ENCODE data around the gene ROR1.

The ROR1 gene

DNA sequence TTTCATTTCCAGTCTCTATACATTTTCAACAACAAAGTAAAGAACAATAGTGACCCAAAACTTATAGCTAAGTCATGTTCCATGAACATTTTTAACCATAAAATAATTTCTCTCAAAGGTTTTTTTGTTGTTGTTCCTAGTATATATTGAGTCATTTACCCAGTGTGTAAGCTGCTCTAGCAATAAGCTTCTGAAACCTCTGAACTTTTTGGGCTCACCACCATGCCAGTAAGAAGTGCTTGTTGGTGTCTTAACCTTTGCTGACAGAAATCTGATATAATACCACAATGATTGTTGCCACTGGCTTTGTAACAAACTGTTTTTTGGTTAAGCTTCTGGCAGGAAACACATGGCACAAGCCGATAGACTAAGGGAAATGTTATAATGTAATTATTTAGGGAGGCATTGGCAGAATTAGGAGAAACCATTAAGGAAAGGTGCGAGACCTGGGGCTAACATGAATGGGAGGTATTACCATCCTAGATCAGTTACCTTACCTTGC is 377.0 kb downstream of the ROR1 start:
- DNase-seq = no peak
- intact Hi-C loops (cut with DNase I) = no loop called here

DNA sequence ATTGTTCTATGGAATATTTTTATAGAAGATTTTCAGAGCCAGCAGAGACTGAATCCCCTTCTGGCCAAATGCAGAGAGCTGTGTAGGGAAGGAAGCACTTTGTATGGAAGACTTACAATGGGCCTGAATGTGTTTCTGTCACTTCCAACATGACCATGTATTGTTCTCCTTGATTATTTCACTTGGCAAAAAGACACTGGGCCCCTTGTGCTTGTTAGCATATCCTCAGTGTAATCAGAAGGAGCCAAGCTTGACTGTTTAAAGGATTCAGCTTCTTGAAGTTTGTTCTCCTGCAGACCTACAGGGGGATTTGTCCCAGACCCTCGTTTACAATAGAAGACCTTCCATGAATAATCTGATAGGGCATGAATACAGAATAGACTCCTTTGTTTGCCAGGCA is 381.5 kb downstream of the ROR1 start:
- intact Hi-C loops (cut with DNase I) = no loop called here
- DNase-seq = peak in 12 of 42 donors; percentile 11 to 74 (median 29)

DNA sequence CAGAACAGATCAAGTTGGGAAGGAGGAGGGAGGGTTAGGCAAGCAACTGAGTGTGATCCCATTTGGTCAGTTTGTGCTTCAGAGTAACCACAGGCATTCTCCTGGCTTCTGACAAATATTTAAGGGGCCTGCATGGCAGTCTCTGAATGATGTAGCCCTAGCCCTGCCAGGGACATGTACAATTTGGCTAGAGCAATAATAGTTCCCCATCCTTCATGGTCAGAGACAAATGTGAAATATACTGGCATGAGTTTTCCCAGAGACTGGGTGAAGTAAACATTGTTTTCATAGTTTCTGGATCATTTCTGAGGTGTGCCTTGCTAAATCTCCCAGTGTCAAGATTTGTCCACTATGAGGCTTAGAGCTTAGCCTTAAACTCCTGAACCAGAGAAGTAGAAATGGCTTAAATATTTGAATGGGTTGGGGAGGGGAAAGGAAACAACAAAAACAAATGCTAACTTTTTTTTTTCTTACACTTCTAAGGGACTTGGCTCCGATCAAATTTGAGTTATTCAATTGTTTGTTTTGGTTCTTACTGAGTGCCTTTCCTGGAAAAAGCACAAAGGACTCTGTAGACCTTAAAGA is 387.6 kb downstream of the ROR1 start:
- intact Hi-C loops (cut with DNase I) = no loop called here
- no peak for DNase-seq

DNA sequence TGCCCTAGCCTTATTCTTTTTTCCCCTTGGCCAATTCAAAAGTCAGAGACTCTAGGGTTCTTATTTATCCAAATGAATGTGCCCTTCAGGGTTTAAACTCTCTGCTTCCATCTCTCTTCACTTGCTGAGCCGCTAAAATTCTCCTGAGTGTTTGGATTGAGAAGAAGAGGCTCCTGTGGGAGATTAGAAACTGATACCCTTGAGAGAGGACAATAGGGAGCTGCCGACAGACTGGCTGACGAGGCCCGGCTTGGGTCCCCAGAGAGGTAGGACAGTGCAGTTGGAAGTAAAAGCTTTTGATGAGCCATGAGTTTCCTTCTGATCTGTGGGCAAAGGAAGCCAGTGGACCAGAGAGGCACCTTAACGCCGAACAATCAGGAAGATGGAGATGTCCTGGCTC is 388.3 kb downstream of the ROR1 start:
- intact Hi-C loops (cut with DNase I) = no loop called here
- no peak for DNase-seq

DNA sequence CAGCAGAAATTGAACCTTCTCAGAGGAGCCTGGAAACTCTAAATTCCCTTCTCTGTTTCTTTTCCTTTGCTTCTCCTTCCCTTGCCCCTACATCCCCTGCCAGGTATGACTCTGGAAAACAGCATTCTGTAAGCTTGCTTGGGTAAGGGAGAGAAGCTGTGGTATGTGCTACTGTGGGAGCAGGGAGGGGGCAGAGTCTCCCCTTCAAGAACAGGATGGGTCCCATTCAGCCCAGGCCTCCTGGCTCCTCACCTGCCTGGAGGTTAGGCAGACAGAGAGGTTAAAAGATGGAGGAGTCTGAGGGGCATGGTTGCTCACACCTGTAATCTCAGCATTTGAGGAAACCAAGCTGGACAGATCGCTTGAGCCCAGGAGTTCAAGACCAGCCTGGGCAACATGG is 389.0 kb downstream of the ROR1 start:
- DNase-seq = no peak
- intact Hi-C loops (cut with DNase I) = no loop called here

DNA sequence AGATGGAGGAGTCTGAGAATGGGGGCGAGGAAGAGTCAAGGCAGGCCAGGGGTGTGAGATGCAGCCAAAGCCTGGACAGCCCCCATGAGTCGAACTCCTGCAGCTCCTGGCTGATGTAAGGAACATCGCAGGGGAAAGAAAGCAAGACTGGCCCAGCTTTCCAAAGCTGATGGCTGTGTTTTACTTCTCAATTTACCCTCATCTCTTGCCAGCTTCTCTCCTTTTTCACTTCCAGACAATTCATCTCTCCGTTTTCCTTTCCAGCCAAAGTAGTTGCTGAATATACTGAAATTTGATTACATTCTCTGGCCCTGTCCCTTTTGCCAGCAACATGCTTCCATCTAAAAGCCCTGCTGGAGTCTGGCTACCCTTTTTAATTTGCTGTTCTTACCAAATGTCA is 389.6 kb downstream of the ROR1 start:
- intact Hi-C loops (cut with DNase I) = no loop called here
- no peak for DNase-seq

DNA sequence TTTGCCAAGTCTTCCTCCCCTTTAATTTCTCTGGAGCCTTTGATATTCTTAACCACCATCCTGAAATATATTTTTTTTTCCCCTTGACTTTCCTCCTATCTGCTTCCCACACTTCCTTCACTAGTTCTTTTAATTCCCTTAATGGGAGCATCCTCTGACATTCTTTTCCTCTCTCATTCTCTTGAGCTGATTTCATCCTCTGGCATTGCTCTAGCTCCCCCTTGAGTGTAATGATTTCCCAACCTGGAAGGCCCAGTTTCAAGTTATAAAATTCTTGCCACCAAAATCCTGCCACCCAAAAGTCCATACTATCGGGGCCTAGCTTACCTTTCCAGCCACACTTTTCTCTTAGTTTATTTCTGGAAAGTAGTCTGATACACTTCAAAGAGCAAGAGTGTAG is 390.2 kb downstream of the ROR1 start:
- DNase-seq = peak in 7 of 42 donors; percentile 12 to 65 (median 30)
- intact Hi-C loops (cut with DNase I) = no loop called here

DNA sequence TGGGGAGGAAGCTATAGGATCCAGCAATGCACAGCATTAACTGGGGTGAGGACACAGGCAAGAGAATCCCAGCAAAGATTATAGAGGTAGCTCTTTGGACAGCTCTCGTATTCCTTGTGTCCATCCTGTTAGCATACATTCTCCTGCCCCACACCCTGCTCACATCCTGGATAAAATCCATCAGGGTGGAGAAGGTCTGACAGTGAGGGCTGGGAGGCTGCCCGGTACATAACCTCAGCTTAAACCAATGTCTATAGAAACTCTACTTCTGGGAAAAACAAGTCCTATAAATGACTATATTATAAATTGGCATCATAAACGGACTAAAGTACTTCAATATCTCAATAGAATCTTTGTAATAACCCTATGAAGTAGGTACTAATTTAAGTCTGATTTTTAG is 392.8 kb downstream of the ROR1 start:
- intact Hi-C loops (cut with DNase I) = no loop called here
- DNase-seq = no peak

DNA sequence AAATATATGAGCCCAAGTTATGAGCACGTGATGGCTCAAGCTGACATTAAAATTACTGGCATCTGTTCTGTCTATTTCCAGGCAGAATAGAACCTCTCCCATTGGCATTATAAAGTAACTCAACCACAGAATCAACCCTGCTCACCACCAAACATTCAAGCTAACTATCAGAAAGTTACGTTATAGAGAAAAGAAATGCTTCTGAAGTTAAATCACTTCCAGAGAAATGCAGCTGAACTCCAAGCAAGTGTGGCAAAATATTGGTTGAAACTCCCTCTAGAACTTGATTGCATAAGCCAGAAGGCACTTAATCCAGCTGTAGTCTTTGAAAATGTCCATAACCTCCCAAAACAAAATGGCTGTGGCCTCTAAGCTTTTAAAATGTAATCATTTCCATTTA is 393.4 kb downstream of the ROR1 start:
- intact Hi-C loops (cut with DNase I) = no loop called here
- no peak for DNase-seq

DNA sequence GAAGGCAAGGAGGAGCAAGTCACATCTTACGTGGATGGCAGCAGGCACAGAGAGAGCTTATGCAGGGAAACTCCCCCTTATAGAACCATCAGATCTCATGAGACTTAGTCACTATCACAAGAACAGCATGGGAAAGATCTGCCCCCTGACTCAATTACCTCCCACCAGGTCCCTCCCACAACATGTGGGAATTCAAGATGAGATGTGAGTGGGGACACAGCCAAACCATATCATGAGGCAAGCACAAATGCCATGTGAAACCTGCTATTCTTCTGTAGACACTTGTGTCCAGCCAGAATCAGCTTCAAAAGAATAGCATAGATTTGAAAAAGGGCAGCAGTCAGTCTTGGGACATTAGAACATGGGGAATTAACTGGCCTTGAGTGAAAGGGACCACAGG is 397.4 kb downstream of the ROR1 start:
- intact Hi-C loops (cut with DNase I) = no loop called here
- no peak for DNase-seq

DNA sequence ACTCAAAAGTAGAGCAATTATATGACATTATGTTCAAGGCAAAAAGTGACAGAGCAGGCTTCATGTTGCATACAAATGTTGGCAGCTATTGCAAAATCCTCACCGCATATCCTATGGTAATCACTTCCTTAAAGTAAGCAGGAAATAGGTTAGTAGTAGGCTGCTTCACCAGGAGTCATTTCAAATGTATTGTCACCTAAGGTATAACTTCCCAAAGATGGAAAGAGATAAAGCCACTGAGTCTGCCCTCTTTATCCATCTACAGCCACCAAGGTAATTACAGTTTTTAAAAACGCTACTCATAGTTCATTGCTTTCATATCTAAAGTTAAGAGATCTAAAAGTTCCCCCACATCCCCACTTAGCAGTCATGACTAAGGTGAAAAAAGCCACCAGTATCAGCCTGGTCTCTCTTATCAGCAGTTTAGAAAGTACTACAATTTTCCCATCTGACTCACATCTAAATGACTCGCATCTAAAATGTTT is 398.0 kb downstream of the ROR1 start:
- intact Hi-C loops (cut with DNase I) = no loop called here

DNA sequence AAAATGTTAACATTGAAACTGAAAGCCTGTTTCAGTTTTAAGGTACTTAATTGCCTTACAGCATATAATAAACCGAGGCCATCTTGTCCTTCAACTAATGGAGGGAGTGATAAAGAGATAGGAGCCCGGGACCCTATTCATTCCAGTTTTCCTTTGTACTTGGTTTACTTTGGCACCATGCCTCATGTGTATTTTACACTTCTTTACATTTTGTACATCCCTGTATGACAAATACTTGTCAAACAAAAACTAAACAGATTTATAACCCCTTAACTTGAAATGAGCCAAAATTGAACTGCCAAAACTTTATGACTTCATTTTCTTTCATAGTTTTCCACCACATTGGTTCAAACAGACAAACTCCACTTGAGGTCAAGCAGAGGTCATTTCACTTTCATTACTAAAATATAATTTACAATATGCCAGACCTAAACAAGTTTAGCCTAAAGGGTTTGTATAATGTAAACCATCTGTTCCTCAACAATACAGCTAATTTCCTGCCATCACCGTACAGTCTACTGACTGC is 398.7 kb downstream of the ROR1 start:
- no peak for DNase-seq
- intact Hi-C loops (cut with DNase I) = no loop called here

More for the DNA sequence above, 398.0 kb downstream of the ROR1 start:
- no peak for DNase-seq

DNA sequence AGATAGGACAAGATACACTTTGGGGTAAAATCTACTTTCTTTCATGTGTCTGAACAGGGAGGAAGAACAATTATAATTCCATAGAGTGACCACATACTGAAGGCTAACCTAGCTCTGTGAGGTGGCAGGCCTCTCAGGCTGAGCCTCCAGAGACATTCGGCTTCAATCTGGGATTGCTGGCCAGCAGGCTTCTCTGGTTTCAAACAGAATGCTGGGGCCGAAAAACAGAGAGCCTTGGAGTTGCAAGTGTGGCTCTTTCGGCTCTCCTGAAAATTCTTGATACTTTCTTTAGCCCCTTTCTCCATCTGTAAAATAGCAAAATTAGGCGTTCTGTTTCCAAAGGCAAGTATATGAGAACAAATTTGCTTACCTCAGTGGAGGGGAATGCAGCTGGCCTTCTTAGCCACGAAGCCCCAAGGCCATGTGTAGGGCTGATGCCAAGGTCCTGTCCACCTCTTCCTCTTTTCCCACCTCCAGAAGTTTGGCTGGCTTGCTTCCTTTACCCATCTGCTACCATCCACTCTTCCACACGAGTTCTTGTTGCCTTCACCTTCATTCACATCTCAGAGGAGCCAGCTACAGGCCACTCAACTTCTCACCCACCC is 399.6 kb downstream of the ROR1 start:
- no peak for DNase-seq

DNA sequence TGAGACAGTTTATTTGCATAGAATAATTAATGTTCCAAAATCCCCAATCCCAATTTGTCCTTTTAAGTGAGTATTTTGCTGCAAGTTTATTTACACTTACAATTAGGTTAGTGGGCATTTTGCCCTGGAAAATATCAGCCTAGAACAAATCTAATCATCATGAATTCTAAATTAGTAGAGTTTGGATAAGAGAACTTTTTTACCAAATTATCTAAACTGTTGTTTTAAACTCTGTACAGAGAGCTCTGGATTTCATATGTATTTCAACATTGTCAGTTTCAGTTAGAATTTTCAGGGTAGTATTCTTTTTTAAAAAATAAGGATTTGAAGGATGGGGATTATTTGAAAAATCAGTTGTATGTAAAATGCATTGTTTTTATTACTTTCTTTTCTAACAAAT is 401.8 kb downstream of the ROR1 start:
- intact Hi-C loops (cut with DNase I) = no loop called here
- DNase-seq = no peak

More for the DNA sequence above, 399.6 kb downstream of the ROR1 start:
- intact Hi-C loops (cut with DNase I) = no loop called here

DNA sequence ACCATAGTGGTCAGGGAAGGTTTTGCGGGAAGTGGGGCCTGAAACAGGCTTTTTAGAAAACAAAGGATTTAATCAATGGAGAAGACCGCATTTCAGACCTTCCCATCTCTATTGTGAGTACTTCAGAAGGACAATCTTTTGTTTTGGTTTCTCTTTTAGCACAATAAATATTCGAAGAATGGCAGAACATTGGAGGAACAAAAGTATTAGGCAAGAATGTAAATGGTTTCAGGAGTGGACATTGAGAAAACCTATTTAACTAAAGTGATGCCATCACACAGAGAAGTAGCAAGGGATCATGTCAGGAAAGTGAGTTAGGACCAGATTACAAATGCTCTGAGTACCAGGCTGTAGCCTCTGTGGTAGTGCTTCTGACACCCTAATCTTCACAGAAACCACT is 402.8 kb downstream of the ROR1 start:
- intact Hi-C loops (cut with DNase I) = no loop called here
- no peak for DNase-seq

DNA sequence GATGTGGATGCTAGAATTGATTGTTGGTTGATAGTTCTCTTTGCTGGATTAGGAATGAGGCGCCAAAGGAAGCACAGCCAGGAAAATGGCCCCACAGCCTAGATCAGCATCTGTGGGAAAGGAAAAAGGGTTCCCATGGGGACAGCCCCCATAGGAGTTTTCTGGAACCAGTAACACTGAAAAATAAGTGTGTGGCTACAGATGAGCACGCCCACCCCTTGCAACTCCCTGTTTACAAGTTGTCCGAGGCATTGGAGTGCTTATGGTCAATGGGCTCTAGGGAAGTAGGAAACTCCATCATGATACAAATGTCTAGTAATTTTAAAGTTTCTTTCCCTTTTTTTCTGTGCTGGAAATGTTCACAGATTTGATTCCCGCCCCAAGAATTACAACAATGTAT is 405.8 kb downstream of the ROR1 start:
- intact Hi-C loops (cut with DNase I) = no loop called here

DNA sequence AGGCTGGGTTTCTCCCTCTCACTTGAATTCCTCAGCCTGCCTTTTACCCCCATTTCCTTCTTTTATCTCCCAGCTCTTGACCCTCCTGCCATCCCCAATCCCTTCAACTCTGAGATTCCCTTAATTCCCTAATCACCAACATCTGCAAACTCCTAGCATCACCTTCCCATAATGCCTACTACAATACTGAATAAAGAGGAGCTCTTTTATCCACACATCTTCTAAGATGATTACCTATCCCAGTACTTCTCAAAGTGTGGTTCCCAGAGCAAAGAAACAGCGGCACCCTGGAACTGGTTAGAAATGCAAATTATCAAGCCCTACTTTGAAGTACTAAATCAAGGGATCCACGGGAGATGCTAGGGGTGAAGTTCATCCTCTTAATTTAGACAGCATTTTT is 408.4 kb downstream of the ROR1 start:
- intact Hi-C loops (cut with DNase I) = no loop called here
- no peak for DNase-seq

More for the DNA sequence above, 405.8 kb downstream of the ROR1 start:
- DNase-seq = no peak

DNA sequence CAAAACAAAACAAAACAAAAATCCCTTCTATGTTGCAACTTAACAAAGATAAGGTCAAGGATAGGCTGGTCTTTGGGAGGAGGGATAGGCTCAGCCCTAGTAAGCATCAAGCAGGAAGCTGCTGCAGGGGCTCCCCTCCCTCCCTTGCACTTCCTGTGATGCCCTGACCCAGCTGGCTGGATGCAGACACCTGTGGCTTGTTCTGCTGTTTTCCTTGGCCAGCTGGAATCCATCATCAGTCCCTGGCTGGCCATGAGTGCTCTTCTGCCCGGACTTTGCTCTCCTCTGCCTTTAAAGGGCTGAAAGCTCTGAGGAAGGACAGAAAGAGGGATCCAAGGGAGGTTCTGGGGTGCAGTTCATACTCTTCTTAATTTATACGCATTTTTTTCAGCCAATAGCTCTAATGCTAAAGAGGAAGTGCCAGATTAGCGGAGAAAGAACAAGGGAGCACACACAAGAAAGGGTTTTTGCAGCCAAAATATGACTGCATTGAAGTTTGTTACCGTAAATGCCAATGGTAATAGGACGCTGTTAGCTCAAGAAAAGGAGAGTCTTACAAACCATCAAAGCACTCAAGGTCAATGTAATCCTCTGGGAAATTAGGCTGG is 409.7 kb downstream of the ROR1 start:
- DNase-seq = no peak
- intact Hi-C loops (cut with DNase I) = no loop called here

DNA sequence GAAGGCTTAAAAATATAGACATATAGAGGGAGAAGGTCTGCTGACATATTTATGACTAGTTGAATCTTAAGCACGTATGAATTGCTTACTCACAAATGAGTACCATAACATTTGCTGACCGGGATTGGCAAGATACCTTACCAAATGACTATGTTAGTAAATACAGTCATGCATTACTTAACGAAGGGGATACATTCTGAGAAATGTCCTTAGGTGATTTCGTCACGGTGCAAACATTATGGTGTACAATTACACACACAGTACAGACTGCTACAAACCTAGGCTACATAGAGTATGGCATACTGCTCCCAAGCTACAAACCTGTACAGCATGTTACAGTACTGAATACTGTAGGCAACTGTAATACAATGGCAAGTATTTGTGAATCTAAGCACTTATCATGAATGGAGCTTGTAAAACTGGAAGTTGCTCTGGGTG is 410.2 kb downstream of the ROR1 start:
- DNase-seq = no peak
- intact Hi-C loops (cut with DNase I) = no loop called here

DNA sequence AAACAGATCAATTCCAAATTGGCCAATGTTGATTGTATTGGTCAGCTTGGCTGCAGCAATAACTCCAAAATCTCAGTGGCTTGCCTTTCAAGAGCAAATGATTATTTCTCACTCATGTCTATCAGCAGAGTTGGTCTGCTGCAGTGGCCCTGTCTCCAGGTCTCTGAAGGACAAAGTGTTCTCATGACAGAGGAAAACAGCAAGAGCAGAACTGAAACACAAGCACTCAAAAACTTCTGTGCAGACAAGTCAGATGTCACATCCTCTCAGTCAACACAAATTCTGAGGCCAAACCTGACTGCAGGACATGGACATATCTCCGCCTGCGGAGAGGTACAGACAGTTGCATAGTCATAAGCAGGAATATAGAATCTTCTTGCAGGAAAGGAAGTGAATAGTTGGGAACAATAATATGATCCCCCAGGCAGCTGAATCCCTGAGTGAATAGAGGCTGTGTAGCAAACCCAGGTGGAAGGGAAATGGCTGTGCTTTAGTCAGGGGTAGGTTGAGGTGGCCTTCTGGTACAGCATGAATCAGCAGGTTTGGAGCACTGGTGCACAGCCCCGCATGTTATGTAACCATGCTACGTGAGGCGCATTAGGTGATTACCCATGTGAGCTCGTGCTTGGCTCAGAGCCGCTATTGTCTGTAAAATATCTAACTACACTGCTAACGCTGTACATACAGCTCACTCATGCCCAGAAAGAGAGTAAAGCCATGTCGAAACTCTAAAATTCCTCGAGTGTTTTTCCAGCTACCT is 412.5 kb downstream of the ROR1 start:
- intact Hi-C loops (cut with DNase I) = no loop called here

More for the DNA sequence above, 412.5 kb downstream of the ROR1 start:
- DNase-seq = no peak

Measured in head of caudate nucleus (tissue), 42 donors.